Caki2 (cell line): ENCODE data around the gene SLC25A28. TPM values are rescaled to one million over a fixed set of nuclear protein-coding genes. Genes with fewer than 3 reads are reported as not detected.
A peak's percentile ranks its signal among the peaks of the same experiment; 100 is the strongest.
"Not testable (repeated sequence)": the region's sequence is repeated elsewhere in the genome, so short reads cannot be mapped to it uniquely, and the experiment has no call there.

Experiments used
- DNase-seq: peaks from one replicate; pipeline ENCODE4 v3.0.0-alpha.2; 2015; ENCODE audit warnings: low read depth
- in situ Hi-C: cut with HindIII; loops from 2 replicates; pipeline ENCODE4 v1.10.0; 2016; ENCODE audit warnings: low sequenced_read_pairs, low pct_unique_long_range_greater_than_20kb, mixed read lengths
- total RNA-seq: library from RNA; depleted of rRNA; stranded (reverse); fragments of >200 nt; shearing (Covaris generic); gene quantifications from 2 replicates; pipeline ENCODE4 v1.2.3, GENCODE V29; 2014; ENCODE audit warnings: low replicate concordance

SLC25A28 gene
- total RNA-seq, 1 experiment from 2014 or later: 21.4 TPM

DNA sequence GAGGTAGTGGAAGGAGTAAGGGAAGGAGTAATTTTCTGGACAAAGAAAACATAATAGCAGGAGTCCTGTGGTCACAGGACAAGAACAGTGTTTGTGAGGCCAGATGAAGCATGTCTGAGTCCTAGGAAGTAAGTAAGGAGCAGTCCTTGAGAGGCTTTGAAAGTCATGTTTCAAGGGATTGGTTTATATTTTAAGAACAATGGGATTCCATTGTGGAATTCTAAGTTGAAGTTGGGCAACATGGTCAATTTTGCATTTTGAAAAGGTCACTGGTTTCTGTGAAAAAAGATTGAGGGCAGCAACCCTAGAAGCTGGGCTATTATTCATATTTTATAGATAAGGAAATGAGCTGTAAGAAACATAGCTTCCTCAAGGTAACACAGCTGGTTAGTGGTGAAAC, 10.8 kb upstream of the SLC25A28 start:
- in situ Hi-C loops: no loop called here
- no peak for DNase-seq

DNA sequence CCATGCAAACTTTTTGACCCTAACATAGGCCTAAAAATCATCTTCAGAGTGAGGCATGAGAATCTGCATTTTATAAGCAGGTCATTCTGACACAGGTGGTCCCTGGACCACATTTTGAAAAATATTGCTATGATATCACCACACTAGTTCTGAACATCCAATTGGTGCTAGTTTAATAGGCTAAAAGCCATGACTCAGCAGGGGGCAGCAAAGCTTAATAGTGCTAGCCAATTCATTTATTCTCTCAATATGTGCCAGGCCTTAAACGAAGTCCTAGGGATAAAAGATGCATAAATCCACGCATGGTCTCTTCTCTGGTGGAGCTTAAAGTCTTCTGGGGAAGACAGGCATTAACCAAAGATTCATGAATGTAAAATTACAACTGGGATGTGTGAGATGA, 10.2 kb upstream of the SLC25A28 start:
- in situ Hi-C loops: no loop called here

DNA sequence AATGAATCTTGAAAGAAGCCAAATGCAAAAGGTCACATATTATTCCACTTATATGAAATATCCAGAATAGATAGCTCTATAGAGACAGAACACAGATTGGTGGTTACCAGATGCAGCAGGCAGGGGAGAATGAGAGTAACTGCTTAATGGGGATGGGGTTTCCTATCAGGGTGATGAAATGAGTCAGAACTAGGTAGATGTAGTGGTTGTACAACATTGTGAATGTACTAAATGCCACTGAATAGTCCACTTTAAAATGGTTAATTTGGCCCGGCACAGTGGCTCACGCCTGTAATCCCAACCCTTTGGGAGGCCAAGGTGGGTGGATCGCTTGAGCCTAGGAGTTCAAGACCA, 9.4 kb upstream of the SLC25A28 start:
- no peak for DNase-seq
- in situ Hi-C loops: no loop called here

More for the DNA sequence above, 10.2 kb upstream of the SLC25A28 start:
- DNase-seq: peak; percentile 35

DNA sequence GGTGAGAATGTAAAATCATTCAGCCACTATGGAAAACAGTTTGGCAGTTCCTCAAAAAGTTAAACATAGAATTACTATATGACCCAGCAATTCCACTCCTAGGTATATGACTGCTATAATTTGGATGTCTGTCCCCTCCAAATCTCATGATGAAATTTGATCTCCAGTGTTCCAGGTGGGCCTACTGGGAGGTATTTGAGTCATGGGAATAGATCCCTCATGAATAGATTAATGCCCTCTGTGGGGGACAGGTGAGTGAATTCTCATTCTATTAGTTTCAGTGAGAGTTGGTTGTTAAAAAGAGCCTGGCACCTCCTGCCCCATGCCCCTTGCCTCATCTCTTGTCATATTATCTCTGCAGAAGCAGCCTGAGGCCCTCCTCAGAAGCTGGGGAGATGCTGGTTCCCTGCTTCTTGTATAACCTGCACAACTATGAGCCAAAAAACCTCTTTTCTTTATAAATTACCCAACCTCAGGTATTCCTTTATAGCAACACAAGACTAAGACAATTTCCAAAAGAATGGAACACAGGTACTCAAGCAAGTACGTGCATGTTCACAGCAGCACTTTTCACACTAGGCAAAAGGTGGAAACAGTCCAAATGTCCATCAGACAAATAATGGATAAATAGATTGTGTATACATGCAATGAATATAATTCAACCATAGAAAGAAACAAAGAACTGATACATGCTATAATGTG, 8.8 kb upstream of the SLC25A28 start:
- in situ Hi-C loops: no loop called here
- no peak for DNase-seq

DNA sequence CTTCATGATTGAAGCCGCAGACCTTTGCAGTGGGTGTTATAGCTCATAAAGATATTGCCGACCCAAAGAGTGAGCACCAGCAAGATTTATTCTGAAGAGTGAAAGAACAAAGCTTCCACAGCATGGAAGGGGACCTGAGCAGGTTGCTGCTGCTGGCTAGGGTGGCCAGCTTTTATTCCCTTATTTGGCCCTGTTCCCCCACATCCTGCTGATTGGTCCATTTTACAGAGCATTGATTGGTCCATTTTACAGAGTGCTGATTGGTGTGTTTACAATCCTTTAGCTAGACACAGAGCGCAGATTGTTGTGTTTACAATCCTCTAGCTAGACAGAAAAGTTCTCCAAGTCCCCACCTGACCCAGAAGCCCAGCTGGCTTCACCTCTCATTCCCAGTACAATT, 4.9 kb upstream of the SLC25A28 start:
- in situ Hi-C loops, DNase-seq: not testable (repeated sequence)

DNA sequence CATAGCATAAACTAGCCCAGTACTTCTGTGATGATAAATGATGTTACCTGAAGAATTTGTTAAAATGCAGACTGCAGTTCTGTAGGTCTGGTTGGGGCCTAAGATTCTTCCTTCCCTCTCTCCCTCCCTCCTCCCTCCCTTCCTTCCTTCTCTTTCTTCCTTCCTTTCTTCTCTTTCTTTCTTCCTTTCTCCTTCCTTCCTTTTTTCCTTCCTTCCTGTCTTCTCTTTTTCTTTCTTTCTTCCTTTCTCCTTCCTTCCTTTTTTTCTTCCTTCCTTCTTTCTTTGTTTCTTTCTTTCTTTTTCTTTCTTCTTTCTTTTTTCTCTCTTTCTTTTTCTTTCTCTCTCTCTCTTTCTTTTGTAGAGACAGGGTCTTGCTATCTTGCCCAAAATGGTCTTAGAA, 3.7 kb upstream of the SLC25A28 start:
- no peak for DNase-seq

DNA sequence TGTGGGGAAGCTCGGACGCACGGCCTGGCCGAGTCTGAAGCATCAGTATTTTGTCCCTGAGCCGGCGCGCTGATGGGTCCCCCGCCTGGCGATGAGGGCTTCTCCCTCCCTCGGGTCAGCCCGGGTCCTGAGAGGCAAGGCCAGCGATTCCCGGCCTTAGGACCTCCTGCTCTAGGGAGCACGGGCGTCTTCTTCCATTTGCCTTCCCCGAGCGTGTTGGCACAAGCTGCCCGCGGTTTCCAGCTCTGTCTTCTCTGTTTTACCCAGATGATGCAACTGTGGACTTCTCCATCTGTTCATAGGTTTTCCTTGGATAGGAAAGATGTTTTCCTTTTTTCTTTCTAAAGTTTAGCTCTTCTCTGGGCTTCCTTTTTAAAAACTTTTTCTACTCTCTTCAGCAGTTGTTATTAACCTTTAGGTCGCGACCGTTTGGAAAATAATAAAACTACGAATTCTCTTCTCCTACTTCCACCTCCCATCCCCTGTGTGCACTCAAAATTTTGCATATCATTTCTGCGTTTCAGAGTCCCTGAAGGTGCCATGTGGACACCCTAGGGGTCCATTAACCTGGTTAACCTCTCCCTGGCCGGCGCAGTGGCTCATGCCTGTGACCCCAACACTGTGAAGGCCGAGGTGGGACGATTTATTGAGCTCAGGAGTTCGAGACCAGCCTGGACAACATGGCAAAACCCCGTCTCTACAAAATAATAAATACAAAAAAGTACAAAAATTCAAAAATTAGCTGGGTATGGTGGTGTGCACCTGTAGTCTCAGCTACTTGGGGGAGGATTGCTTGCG, 1.4 kb upstream of the SLC25A28 start:
- DNase-seq: no peak
- in situ Hi-C loops: loop anchor here (25.0 kb wide), 1 partner anchor 184 kb away; the partner anchor contains the start of gene GOT1

More for the DNA sequence above, 3.7 kb upstream of the SLC25A28 start:
- in situ Hi-C loops: loop anchor here (25.0 kb wide), 1 partner anchor 187 kb away; the partner anchor contains the start of gene GOT1

DNA sequence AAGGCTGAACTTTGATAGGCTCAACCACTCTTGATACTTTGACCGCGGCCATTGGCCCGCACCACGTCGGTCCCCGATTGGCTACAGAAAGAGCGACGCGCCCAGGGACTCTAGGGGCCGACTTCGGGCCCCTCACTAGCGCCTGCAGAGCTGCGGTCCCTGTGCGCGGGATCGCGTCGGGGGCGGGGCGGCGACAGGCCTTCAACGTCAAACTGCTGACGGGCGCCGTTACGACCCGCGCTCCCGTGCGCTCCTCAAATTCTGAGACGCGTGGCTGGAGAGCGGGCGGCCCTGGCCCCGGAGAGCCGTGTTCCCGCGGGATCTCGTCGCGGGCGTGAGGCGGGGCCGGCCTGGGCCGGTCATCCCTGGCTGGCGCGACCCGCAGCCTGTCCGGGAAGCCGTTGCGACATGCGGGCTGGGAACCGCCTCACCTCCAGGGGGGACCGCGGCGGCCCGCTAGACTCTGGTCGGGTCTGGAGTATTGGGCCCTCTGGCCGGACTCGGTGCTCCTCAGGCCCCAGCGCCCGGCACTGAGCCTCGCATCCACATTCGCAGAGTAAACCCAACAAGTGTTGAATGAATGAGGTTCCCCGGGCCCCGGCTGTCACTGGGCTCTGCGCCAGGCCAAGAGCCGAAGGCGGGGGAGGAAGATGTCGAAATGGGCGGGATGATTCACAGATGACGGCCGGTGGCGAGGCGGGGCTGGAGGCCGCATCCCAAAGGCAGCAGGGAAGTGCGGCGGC, 643 bp upstream of the SLC25A28 start:
- DNase-seq: peak; percentile 92
- in situ Hi-C loops: loop anchor here (25.0 kb wide), 1 partner anchor 184 kb away; the partner anchor contains the start of gene GOT1

DNA sequence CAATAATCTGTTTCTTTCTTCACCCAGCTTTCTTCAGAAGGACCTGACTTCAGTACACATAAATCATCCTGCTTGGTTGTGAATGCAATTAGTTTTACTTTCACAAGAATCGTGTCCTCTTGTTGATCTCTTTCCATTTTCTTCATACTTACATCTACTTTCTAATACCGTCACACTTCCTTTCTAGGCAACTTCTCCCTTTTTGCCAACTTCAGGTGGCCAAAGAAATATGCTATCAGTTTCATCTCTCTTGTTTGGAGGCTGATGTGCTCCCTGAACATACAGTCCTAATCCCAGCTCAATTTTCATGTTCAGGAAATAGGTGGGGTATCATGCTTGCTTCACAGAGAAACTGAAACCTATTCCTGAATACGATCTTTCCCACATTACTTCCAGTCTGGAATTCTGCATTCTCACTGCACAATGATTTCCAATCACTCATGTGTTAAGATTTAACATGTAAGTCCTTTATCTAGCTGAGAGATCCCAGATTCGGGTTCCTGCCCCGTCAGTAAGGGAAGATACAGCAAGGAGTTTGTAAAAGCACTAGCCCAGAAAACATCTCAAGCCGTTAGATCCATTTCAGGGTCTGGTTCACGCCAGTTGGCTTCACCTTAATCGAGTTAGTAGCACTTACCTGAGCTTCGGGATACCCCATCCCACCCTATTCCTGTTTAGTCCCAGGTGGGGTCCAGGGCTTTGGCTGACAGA, 994 bp downstream of the SLC25A28 start:
- in situ Hi-C loops: loop anchor here (25.0 kb wide), 1 partner anchor 182 kb away; the partner anchor contains the start of gene GOT1
- no peak for DNase-seq

DNA sequence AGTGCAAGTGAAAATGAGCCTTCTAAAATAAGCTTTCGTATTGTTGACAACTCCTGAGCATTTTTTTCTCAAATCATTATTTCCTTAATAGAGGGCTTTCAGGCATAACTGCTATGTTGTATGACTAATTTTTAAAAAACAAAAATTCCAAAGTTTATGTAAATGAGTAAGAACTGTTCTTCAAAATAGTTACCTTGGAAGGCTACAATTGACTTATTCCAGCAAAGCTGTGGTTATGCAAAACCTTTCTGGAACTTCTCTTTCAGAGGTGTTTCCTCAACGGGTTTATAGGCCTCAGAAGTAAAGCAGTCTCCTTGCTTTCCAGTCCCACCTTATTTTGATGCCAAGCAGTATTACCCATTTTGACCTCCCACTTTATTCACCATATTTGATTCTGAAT, 2.5 kb downstream of the SLC25A28 start:
- DNase-seq: no peak
- in situ Hi-C loops: loop anchor here (25.0 kb wide), 1 partner anchor 180 kb away; the partner anchor contains the start of gene GOT1

DNA sequence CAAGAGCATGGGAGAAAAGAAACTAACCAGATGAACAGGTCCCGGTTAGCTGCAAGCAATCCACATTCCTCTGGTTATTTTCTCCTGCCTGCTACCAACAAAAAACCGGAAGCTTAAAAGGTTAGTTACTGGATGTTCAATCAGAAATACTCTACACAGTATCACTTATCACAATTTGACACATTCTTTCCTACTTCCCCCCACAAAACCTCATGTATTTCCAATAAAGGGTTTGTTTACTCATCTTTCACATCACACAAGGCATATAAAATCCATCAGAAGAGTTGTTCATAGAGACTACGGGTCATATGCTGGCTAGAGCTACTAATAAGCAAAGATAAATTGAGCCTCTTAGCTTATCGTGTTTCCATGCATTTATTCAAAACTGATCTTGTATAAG, 4.8 kb downstream of the SLC25A28 start:
- in situ Hi-C loops: loop anchor here (25.0 kb wide), 1 partner anchor 178 kb away; the partner anchor contains the start of gene GOT1
- DNase-seq: no peak

DNA sequence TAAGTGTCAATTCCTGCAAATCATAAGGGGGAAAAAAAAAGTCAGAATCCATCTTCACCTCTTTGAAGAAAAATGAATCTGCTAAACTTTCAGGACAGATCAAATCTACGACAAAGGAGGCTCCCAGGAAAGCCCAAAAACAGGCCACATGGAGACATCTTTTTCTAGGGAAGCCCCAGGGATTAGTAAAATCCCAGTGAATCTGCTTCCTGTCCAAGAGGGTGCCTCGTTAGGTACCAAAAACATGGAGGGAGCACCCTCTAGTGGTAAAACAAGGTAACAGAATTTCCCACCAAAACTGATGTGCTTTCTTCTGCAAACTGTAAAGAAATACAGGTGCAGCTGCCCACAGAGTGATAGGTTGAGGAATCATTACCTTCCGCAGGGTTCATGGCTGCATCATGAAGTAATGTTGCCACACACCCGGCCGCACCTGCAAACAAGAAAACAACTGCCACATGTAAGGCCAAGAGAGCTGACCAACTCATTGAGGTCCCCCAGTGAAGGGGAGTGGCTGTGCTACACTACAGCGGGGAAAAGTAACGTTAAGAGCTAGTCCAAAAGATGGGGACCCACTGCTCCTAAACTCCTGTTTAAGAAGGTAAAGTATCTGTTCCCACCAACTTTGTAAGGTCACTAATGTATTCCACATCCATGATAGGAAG, 7.9 kb downstream of the SLC25A28 start:
- peak; percentile 55 for DNase-seq
- in situ Hi-C loops: loop anchor here (25.0 kb wide), 1 partner anchor 175 kb away; the partner anchor contains the start of gene GOT1

DNA sequence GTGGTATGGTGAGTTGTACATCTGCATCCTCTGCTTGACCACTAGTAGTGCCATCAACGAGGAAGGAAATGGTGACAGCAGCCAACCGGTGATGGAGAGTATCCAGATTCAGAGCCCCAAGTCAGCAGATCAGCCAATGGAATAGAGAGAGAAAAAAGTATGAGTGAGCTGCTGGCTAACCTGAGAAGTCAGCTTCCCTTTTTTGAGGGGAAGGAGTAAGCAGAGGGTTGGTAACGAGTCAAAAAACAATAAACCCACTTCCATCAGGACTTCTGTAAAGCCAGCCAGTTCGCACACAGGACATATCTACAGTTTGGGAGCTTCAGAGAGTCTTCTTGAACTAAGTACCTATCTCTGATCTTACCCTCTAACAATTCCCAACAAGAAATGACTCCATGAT, 8.9 kb downstream of the SLC25A28 start:
- no peak for DNase-seq
- in situ Hi-C loops: loop anchor here (25.0 kb wide), 1 partner anchor 174 kb away; the partner anchor contains the start of gene GOT1

DNA sequence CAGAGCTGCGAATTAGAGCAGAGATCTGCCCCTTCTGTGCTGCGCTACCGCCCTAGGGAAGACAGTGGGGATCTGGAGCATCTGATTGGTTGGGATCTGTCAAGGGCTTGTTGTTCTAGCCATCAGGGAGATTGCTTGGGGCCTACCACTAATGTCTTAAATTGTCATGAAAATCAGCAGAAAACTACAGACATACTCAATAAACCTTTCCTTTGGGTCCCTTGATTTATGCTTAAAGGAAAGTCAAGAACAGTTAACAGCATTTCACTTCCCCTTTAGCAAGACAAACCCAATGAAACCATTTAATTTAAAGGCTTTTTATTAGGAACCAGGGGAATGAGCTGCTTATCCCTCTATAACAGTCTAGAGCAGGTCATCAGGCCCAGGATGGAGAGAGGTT, 10.0 kb downstream of the SLC25A28 start:
- in situ Hi-C loops: loop anchor here (25.0 kb wide), 1 partner anchor 173 kb away; the partner anchor contains the start of gene GOT1
- DNase-seq: no peak

DNA sequence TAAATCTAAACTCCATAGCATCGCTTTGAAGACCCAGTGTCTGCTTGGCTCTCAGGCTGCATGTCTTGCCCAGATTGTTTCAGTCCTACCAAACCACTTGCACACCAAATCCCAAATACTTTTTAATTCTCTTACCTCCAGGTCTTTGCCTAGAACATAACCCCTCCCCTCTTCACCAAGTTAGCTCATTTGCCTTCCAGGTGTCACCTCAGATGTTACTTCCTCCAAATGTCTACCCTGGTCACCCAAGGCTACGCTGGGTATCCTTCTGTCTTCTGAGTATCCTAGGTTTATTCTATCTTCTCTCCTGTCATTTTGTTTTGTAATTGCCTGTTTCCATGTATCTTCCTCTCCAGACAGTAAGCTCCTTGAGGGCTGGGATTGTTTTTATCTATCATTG, 11.1 kb downstream of the SLC25A28 start:
- no peak for DNase-seq
- in situ Hi-C loops: loop anchor here (25.0 kb wide), 1 partner anchor 172 kb away; the partner anchor contains the start of gene GOT1

DNA sequence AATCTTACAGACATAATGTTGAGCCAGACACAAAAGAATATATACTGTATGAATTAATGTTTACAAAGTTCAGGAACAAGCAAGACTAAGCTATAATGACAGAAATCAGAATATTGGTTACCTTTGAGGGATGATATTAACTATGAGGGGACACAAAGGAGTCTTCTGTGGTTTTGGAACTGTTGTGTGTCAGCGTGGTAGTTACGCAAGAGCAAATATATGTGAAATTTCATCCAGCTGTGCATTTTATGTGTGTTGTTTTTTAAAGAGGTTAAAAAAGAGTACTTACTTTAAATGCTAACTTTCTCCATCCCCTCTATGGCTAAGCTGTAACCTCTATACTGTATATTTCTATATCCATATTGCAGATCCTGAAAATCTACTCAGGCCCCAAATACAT, 14.9 kb downstream of the SLC25A28 start:
- in situ Hi-C loops: loop anchor here (25.0 kb wide), 1 partner anchor 168 kb away; the partner anchor contains the start of gene GOT1
- no peak for DNase-seq

DNA sequence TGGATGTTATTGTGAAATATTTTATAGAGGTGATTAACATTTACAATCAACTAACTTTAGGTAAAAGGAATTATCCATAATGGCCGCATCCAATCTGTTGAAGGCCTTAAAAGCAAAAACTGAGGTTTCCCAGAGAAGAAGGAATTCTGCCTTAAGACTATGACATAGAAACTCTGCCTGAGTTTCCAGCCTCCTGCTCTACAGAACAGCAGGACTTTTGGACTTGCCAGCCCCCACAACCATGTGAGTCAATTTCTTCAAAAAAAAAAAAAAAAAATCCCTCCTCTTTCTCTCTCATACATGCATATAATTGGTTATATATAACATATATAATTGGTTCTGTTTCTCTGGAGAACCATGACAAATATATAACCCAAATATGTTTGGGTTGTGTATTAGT, 15.4 kb downstream of the SLC25A28 start:
- no peak for DNase-seq
- in situ Hi-C loops: loop anchor here (25.0 kb wide), 1 partner anchor 168 kb away; the partner anchor contains the start of gene GOT1
